Heart right ventricle (tissue), 16 donors: ENCODE results near the gene ZNF675. TPM values are rescaled to one million over a fixed set of nuclear protein-coding genes. Genes with fewer than 3 reads are reported as not detected.
"Not testable (repeated sequence)": the region's sequence is repeated elsewhere in the genome, so short reads cannot be mapped to it uniquely, and the experiment has no call there.

Source experiments
- ATAC-seq, 8 donors: fragments of 200-7000 bp; cut with Tn5 transposase; one replicate each; pipeline ENCODE4 v1.9.1; 2020; ENCODE audit warnings: mild to moderate bottlenecking in 8 of 8, moderate library complexity in 8 of 8, moderate number of reproducible peaks in 1 of 8
- DNase-seq, 2 donors: peaks; one replicate each; pipeline ENCODE4 v3.0.0-alpha.2; 2020
- H3K27ac ChIP-seq, 10 donors: fragments of 200-600 bp; sonication (generic) in 2 of 10; one replicate each; pipeline versions ENCODE4 v1.5.0 to v1.8.0; 2020 to 2022; ENCODE audit warnings: mild to moderate bottlenecking in 3 of 10
- H3K27me3 ChIP-seq, 7 donors: fragments of 200-600 bp; one replicate each; pipeline ENCODE4 v1.8.0; 2021 to 2022; ENCODE audit warnings: mild to moderate bottlenecking in 2 of 7
- H3K36me3 ChIP-seq, 9 donors: fragments of 200-600 bp; sonication (generic) in 1 of 9; one replicate each; pipeline versions ENCODE4 v1.5.0 to v1.8.0; 2020 to 2022; ENCODE audit warnings: mild to moderate bottlenecking in 2 of 9
- H3K4me1 ChIP-seq, 9 donors: fragments of 200-600 bp; sonication (generic) in 1 of 9; one replicate each; pipeline versions ENCODE4 v1.5.0 to v1.8.0; 2020 to 2022; ENCODE audit warnings: mild to moderate bottlenecking in 4 of 9
- H3K4me3 ChIP-seq, 10 donors: fragments of 200-600 bp; sonication (generic) in 2 of 10; one replicate each; pipeline versions ENCODE4 v1.5.0 to v1.8.0; 2020 to 2022; ENCODE audit warnings: mild to moderate bottlenecking in 7 of 10, moderate library complexity in 2 of 10
- H3K9me3 ChIP-seq, 11 donors: fragments of 200-600 bp in 10 of 11; sonication (generic) in 2 of 11; one replicate each; pipeline versions ENCODE4 v1.5.0 to v1.8.0; 2013 to 2022; ENCODE audit warnings: mild to moderate bottlenecking in 2 of 11, control low read depth in 1 of 11, moderate library complexity in 1 of 11
- CTCF ChIP-seq, 9 donors: fragments of 200-600 bp; sonication (generic) in 2 of 9; IDR thresholded peaks; one replicate each; pipeline versions ENCODE4 v1.5.0 to v1.8.0; 2021 to 2022; ENCODE audit warnings: antibody characterized with exemption in 9 of 9, mild to moderate bottlenecking in 5 of 9, moderate library complexity in 1 of 9
- WGBS, 2 donors: extraction: QIAGEN DNeasy Blood & Tissue Kit; methylation state at CpG; one replicate each; pipeline ENCODE4 v1.1.7; 2013; ENCODE audit warnings: inconsistent platforms in 1 of 2; 5-methylcytosine and 5-hydroxymethylcytosine counted together
- intact Hi-C, 10 donors: fragments of 100-400 bp; cut with DNase I; formaldehyde crosslinking; loops; one replicate each; pipeline versions ENCODE4 v1.11.1 to v1.14.2; 2022
- long read RNA-seq, 3 donors: library from polyadenylated mRNA; unstranded; transcript quantifications; one replicate each; pipeline ENCODE4 v2.0.0, GENCODE V29; 2020 to 2021
- polyA plus RNA-seq, 2 donors: library from polyadenylated mRNA; stranded (reverse); fragments of 200-250 nt; gene quantifications; one replicate each; pipeline ENCODE4 v1.2.3, GENCODE V29; 2013
- total RNA-seq, 10 donors: library from RNA; stranded (reverse); fragmentation: NEBNext Ultra II Directional in 3 of 10; extraction: Animal tissue kit (Norgen Biotek cat#: 25700) in 3 of 10; gene quantifications; one replicate each; pipeline versions ENCODE4 v1.2.1 to v1.2.4, GENCODE V29; 2021 to 2023
- donor health status: Arrhythmogenic right ventricular cardiomyopathy.
- donor health status: ischemic (EF 13 %, LVEDD 7.1; RV severe dilation, severe dysfunction).
- donor health status: healthy with polysubstance abuse.
- donor health status: DM: no; HTN: yes; CAD: no.
- donor health status: DM: no; HTN: no; CAD: no.
- donor health status: ischemic (EF 25% LVEDD 6.9; RV normal size, moderate dysfunction).
- donor health status: ischemic (EF 25% LVEDD 5.7; RV mildly dilated, moderate dysfunction).
- donor health status: healthy.
- donor health status: DM: yes; HTN: yes; CAD: no.
- donor health status: Ischemic cardiomyopathy.
- donor health status: ischemic (EF 35%, LVEDD 5.7; RV mildly dilated, moderate dysfunction).
- donor health status: nonischemic (EF 11% LVEDD 7.7; RV severe dilation, severe dysfunction).
- donor health status: DM: yes; HTN: yes; CAD: no.
- donor health status: PGD.
- donor health status: ischemic (EF 29% LVEDD 5.4; RV normal size, mild dysfunction).
- donor health status: nonischemic (EF 23%, LVEDD 6.1; RV moderate dilation, normal function).

ZNF675 gene
- total RNA-seq, result 1 to 10 TPM; 2.4 to 5.7 (median 3.3) TPM
- polyA plus RNA-seq, result 1 to 10 TPM; 1.1 to 3.7 TPM
- long read RNA-seq, donor 1, partial matches to known transcripts, result 0 of 4 reads
- long read RNA-seq, donor 1, other reads (novel, unspliced or antisense), result 1 of 4 reads
- long read RNA-seq, donor 2, partial matches to known transcripts, result 0 of 4 reads
- long read RNA-seq, donor 2, other reads (novel, unspliced or antisense), result 0 of 4 reads
- long read RNA-seq, donor 3, partial matches to known transcripts, result 0 of 3 reads
- long read RNA-seq, donor 3, other reads (novel, unspliced or antisense), result 1 of 3 reads

DNA sequence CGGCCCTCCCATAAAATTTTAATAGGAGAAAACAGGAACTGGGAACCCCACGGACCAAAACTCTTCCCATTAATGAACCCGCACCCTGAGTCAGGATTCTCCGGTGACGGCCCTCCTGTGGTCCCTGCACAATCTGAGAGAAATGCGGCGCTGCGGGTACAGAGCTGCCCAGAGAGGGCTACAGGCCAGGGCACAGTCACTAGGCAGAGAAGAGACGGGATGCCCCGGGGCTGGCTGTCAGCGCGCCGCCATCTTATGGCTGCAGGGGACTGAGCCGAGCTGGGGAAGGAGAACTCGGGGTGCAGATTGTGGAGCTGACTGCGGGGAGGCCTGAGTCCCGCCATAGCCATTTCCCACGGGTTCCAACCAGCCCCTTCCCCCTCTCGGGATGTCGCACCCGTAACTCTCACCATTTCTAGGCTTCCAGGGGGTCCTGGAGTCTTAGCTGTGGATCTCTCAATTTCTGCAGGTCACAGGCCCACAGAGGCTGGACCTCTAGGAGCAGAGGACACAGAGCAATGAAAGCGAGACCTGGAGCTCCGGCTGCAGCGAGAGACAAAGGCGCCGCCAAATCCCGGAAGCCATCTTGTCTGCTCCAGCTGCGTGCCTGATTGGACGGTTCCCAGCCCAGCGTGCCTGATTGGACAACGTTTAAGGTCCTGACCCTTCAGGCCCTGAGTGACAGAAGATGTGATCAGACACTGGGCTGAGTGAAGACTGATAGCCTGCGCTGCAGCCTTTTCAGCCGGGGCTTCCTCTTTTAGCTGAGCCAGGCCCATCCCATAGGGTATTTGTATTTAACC lies at the start of gene ZNF675:
Gene ZNF675 (minus strand): TSS at position 592 of the 803 bp plus-strand sequence. CDS start 179 bp downstream, at position 413.
- peaks cover 0 to 10% (median 0%) of the 10 kb centered on the region in 9 donors for H3K36me3 ChIP-seq
- DNase-seq (peak; percentile 93 to 95), ATAC-seq (peak; percentile 96 to 99 (median 98))
- no peaks in the 10 kb centered on the region for H3K9me3 ChIP-seq
- intact Hi-C loops, result loop anchor here in 5 of 10 donors (2.0 to 10.0 kb wide), 6 partner anchors 68 to 415 kb away; partner anchors contain the start of gene ZNF681 (in 3 of the 5)
- H3K4me1 ChIP-seq, result peaks cover 0 to 16% (median 10%) of the 10 kb centered on the region in 9 donors
- peak in 1 of 9 donors; percentile 30 for TF ChIP-seq CTCF (IDR thresholded peaks at IDR 0.05)
- peak within 1 kb of the TSS; percentile 32 to 87 (median 81) for H3K27ac ChIP-seq
- H3K27me3 ChIP-seq, result no peaks in the 10 kb centered on the region
- WGBS, 2 donors, result 0 to 2% methylated on average over 33 of the region's 33 CpGs
- H3K4me3 ChIP-seq, result peak within 1 kb of the TSS; percentile 58 to 88 (median 82)

- H3K27ac ChIP-seq, H3K4me3 ChIP-seq, intact Hi-C loops, DNase-seq, H3K27me3 ChIP-seq, H3K4me1 ChIP-seq, ATAC-seq, H3K36me3 ChIP-seq: not testable (repeated sequence)
- H3K9me3 ChIP-seq, result peaks cover 0 to 60% (median 0%) of the 10 kb centered on the region in 11 donors
- WGBS, 2 donors, result 89% methylated on average over 6 of the region's 6 CpGs
Observed at GRCh38 chr19:23730729-23731465, 43.9 kb upstream of the ZNF675 start.

DNA sequence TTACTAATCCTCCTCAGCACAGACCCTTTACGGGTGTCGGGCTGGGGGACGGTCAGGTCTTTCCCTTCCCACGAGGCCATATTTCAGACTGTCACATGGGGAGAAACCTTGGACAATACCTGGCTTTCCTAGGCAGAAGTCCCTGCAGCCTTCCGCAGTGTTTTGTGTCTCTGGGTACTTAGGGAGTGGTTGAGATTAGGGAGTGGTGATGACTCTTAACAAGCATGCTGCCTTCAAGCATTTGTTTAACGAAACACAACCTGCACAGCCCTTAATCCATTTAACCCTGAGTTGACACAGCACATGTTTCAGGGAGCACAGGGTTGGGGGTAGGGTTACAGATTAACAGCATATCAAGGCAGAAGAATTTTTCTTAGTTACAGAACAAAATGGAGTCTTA lies 37.1 kb upstream of the ZNF675 start:
- ATAC-seq, DNase-seq, H3K4me3 ChIP-seq, intact Hi-C loops, H3K36me3 ChIP-seq, H3K27ac ChIP-seq, H3K4me1 ChIP-seq: not testable (repeated sequence)
- peaks cover 0 to 15% (median 0%) of the 10 kb centered on the region in 7 donors for H3K27me3 ChIP-seq
- 10 to 16% methylated on average over 3 of the region's 6 CpGs for WGBS, 2 donors
- H3K9me3 ChIP-seq, result peaks cover 0 to 30% (median 0%) of the 10 kb centered on the region in 11 donors

- 7 to 9% methylated on average over 12 of the region's 12 CpGs for WGBS, 2 donors
- no peaks in the 10 kb centered on the region for H3K4me1 ChIP-seq
- peaks cover 0 to 24% (median 0%) of the 10 kb centered on the region in 7 donors for H3K27me3 ChIP-seq
Observed at GRCh38 chr19:23718802-23719201, 31.8 kb upstream of the ZNF675 start.

More at GRCh38 chr19:23718802-23719201, 31.8 kb upstream of the ZNF675 start:
- Histone ChIP-seq H3K36me3 (no peaks in the 10 kb centered on the region), H3K9me3 (peaks cover 0 to 12% (median 0%) of the 10 kb centered on the region in 11 donors), H3K27ac (no peak overlapping the region), H3K4me3 (no peak overlapping the region)
- intact Hi-C loops, result no loop called here
- ATAC-seq (no peak), DNase-seq (no peak)
- no peak for TF ChIP-seq CTCF (IDR thresholded peaks at IDR 0.05)
